RWPE2 (cell line): ENCODE data around the gene CCNYL1.

Experiments used
- ATAC-seq: fragments of 200-7000 bp; cut with Tn5 transposase; 3 replicates; pipeline ENCODE4 v1.9.1; 2021; ENCODE audit warnings: low read depth
- DNase-seq: peaks from one replicate; pipeline ENCODE4 v3.0.0-alpha.2; 2020; ENCODE audit warnings: low spot score
- H3K27ac ChIP-seq: fragments of 450-650 bp; 2 replicates; pipeline ENCODE4 v1.5.1; 2017; ENCODE audit warnings: mild to moderate bottlenecking; ENCODE audit not compliant: poor library complexity, severe bottlenecking
- H3K27me3 ChIP-seq: fragments of 250-450 bp; sonication (Bioruptor Pico); 2 replicates; pipeline ENCODE4 v1.5.1; 2021; ENCODE audit warnings: mild to moderate bottlenecking, moderate library complexity; ENCODE audit not compliant: insufficient read depth, poor library complexity, severe bottlenecking
- H3K36me3 ChIP-seq: fragments of 250-450 bp; sonication (Bioruptor Pico); 2 replicates; pipeline ENCODE4 v1.5.1; 2020; ENCODE audit warnings: low read depth, mild to moderate bottlenecking, moderate library complexity
- H3K4me1 ChIP-seq: fragments of 250-450 bp; sonication (Bioruptor Pico); 2 replicates; pipeline ENCODE4 v1.5.1; 2021; ENCODE audit warnings: mild to moderate bottlenecking, moderate library complexity; ENCODE audit not compliant: insufficient read depth, poor library complexity, severe bottlenecking
- H3K4me3 ChIP-seq: fragments of 250-450 bp; sonication (Bioruptor Pico); 2 replicates; pipeline ENCODE4 v1.5.1; 2021; ENCODE audit warnings: mild to moderate bottlenecking, moderate library complexity; ENCODE audit not compliant: severe bottlenecking
- H3K9me3 ChIP-seq: fragments of 250-450 bp; sonication (Bioruptor Pico); 2 replicates; pipeline ENCODE4 v1.5.1; 2021; ENCODE audit warnings: mild to moderate bottlenecking, moderate library complexity; ENCODE audit not compliant: severe bottlenecking
- CTCF ChIP-seq: fragments of 450-650 bp; IDR thresholded peaks from one replicate; pipeline ENCODE4 v1.5.1; 2017; ENCODE audit warnings: mild to moderate bottlenecking, moderate library complexity; ENCODE audit not compliant: poor library complexity, severe bottlenecking

Gene CCNYL1

GRCh38 chr2:207796585-207797350 lies 85.3 kb downstream of the CCNYL1 start:
- Histone ChIP-seq H3K4me3 (no peak overlapping the region), H3K4me1 (peaks cover 5% of the 10 kb centered on the region)

GRCh38 chr2:207801259-207801658 lies 89.8 kb downstream of the CCNYL1 start:
- no peak for ATAC-seq
- no peak for DNase-seq

More at GRCh38 chr2:207796585-207797350, 85.3 kb downstream of the CCNYL1 start:
- H3K9me3 ChIP-seq: no peaks in the 10 kb centered on the region
- no peaks in the 10 kb centered on the region for H3K27me3 ChIP-seq
- no peak overlapping the region for H3K27ac ChIP-seq
- ATAC-seq: peak; percentile 31; the same call in 1 of the 3 replicates
- no peak for TF ChIP-seq CTCF
- H3K36me3 ChIP-seq: no peaks in the 10 kb centered on the region
- no peak for DNase-seq

GRCh38 chr2:207802650-207803049 lies 91.2 kb downstream of the CCNYL1 start:
- Histone ChIP-seq H3K36me3 (no peaks in the 10 kb centered on the region), H3K27ac (no peak overlapping the region), H3K27me3 (no peaks in the 10 kb centered on the region), H3K4me3 (no peak overlapping the region), H3K4me1 (peaks cover 16% of the 10 kb centered on the region), H3K9me3 (no peaks in the 10 kb centered on the region)
- ATAC-seq (no peak), DNase-seq (no peak)
- no peak for TF ChIP-seq CTCF

More at GRCh38 chr2:207801259-207801658, 89.8 kb downstream of the CCNYL1 start:
- TF ChIP-seq CTCF: no peak
- Histone ChIP-seq H3K9me3 (no peaks in the 10 kb centered on the region), H3K36me3 (no peaks in the 10 kb centered on the region), H3K4me1 (peaks cover 10% of the 10 kb centered on the region), H3K27me3 (no peaks in the 10 kb centered on the region), H3K4me3 (no peak overlapping the region), H3K27ac (no peak overlapping the region)
